ENCODE measurements around the gene LIMCH1.
"Not testable (repeated sequence)": the region's sequence is repeated elsewhere in the genome, so short reads cannot be mapped to it uniquely, and the experiment has no call there.

The LIMCH1 gene, protein sequence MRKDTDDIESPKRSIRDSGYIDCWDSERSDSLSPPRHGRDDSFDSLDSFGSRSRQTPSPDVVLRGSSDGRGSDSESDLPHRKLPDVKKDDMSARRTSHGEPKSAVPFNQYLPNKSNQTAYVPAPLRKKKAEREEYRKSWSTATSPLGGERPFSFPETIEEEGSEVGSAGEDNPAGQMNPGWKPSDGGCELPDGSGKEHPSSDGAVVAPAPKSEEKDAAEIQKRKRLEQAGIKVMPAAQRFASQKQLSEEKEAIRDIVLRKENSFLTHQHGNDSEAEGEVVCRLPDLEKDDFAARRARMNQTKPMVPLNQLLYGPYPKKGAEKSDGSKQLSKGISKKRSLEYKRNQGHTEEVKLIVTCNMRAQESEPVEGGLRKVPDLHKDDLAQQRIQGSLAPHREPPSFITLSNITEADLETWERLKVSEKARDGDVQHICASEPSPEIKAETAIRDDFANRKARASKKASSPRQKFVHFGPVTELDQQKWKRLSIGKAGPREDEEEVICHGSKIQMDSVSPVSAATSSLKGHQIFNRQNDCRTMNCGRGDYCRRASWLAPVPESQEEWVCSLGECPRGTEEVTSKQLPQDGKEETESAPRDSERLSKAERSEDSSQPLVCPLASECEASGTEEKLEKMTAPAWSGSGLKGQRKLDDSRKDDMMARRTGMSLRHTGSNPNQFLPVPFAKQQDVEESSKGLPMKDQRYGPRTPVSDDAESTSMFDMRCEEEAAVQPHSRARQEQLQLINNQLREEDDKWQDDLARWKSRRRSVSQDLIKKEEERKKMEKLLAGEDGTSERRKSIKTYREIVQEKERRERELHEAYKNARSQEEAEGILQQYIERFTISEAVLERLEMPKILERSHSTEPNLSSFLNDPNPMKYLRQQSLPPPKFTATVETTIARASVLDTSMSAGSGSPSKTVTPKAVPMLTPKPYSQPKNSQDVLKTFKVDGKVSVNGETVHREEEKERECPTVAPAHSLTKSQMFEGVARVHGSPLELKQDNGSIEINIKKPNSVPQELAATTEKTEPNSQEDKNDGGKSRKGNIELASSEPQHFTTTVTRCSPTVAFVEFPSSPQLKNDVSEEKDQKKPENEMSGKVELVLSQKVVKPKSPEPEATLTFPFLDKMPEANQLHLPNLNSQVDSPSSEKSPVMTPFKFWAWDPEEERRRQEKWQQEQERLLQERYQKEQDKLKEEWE (N-terminal part only)

DNA sequence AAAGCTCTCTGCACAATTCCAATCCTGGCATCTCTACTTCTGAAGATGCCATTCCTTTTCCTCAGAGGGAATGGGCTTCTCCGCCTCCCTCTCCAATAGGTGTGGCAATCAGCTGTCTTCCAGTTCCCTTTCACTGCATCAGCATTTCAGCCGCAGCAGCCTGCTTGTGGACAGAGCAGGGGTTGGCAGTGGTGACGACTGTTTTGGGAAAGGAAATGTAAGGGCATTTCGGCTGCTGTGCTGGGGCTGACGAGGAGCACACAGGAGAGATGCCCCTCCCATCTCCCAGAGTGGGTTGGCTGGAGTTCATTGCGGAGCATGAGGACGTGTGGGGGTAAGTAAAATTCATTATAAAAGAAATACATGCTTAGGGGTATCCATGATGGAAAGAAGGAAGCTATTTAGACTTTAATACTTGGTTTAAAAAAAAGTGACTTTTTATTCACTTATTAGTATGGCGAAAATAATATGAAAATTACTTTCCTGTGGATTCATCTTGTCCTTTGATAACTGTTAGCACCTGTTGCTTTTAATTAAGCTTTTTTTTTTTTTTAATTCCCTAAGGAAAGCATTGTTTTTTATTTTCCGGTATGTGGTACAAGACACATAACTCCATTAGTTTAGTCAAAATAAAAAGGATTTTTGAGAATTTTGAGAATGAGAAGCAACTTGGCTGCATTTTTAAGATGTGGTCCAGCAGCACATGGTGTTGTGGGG lies at the start of gene LIMCH1:
LIMCH1 (plus strand) TSS at position 141 of the 717 bp plus-strand sequence. CDS start 67,839 bp downstream, outside the sequence.
- DNase-seq (ENCODE audit: low spot score) = no peak

DNA sequence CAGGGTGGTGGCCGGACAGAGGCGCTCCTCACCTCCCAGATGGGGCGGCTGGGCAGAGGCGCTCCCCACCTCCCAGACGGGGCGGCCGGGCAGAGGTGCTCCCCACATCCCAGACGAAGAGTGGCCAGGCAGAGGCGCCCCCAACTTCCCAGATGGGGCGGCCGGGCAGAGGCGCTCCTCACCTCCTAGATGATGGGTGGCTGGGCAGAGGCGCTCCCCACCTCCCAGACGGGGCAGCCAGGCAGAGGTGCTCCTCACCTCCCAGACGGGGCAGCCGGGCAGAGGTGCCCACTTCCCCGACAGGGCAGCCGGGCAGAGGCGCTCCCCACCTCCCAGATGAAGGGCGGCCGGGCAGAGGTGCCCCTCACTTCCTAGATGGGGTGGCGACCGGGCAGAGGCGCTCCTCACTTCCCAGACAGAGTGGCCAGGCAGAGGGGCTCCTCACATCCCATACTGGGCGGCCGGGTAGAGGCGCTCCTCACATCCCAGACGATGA lies 46.8 kb upstream of the LIMCH1 start:
- DNase-seq (ENCODE audit: low spot score) = not testable (repeated sequence)

DNA sequence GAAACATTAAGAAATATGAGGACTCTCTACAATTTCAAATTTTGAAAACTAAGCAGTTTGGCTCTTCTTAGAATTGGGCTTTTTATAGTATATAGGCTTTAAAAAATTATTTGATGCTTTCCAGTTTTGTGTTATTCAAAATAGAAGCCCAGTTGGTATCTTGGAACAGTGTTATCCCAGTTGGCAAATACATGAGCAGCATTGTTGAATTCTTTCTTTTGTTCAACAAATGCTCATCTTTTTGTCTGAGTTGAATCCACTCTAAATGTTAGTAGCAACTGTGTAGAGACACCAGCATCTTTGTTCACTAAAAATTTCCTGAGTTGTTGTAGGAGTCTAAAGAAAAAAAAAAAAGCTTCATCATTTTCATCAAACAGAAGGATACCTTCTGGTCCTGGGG lies 41.0 kb upstream of the LIMCH1 start:
- no peak for DNase-seq (ENCODE audit: low spot score)

DNA sequence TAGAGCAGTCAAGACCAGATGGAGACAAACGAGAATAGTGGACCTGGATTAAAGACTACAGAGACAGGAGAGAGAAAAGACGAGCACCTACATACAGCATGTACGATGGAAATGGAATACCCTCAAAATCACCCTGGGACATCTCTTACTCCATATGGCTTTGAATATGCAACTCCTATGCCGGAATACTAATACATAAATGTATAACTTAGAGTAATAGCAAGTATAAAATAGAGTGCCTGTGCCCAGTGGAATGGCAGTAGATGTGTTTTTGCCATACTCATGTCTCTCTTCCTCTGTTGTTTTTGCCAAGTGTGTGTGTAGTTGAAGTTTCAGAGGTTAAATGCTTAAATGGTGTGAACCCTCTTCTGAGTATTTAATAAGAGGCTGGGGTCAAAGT lies 39.8 kb upstream of the LIMCH1 start:
- DNase-seq (ENCODE audit: low spot score) = no peak

DNA sequence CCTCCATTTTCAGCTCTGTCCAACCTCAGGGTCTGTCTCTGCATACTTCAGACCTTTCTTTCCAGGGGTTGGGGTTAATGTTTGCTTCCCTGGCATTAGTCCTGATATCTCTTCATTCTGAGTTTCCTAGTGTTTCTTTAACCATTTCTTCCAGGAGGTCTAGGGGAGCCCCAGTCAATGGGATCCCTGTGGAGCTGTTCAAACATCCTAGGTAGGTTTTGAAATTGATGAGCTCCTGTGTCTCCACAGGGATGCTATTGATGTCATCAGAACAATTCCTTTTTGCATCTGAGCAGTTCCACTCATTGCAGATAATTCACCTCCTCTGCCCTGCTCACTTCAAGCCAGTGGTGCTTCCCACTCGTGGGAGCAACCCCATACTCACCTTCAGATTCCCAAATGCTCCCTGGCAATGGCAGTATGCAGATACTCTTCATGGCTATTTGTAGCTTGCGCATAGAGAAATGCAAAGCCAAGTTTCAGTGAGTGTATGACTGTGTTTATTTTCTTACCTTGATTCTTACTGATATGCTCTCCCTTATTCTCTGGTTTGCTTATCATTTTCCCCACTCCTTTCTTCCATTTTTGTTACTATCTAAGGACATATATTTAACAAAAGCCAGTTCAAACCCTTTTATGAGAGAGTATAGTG lies 33.7 kb upstream of the LIMCH1 start:
- no peak for DNase-seq (ENCODE audit: low spot score)

DNA sequence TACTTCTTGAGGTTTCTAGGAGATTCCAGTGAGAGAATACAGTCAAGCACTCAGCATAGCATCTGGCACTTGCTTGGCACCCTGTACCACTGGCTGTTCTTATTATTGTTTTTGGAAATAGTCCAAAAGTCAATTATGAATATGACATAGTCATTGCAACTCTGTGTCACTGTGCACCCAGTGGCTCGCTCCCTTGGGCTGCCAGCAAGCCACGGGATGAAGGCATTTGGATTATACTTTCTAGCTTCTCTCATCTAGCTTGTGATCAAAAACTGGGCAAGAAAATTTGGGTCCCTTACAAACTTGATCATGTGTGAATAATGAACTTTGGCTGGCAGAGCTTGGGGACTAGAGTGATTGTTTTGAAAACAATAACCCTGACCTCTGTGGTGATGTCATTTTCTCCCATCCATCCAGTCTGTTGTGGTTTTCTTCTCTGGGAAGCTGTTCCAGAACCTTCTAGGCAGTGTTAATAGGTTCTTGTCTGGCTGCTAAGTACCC lies 32.7 kb upstream of the LIMCH1 start:
- DNase-seq (ENCODE audit: low spot score) = no peak

DNA sequence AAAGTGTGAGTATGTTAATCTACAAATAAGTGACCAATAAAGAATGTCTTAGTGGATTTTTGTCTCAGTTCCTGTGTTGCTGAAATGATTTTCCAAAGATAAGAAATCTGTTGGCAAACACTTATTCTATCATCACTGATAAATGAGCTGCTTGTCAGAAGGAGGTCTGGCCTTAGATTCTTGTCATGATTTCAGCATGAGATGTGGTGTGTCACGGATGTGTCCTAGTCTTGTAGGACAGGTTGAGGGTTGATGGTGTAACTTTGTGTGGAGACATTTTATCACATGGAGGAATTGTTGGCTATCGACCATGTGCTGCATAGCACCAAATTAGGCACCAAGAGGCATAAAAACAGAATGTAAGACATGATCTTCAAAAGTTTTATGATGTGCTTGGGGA lies 31.8 kb upstream of the LIMCH1 start:
- no peak for DNase-seq (ENCODE audit: low spot score)

DNA sequence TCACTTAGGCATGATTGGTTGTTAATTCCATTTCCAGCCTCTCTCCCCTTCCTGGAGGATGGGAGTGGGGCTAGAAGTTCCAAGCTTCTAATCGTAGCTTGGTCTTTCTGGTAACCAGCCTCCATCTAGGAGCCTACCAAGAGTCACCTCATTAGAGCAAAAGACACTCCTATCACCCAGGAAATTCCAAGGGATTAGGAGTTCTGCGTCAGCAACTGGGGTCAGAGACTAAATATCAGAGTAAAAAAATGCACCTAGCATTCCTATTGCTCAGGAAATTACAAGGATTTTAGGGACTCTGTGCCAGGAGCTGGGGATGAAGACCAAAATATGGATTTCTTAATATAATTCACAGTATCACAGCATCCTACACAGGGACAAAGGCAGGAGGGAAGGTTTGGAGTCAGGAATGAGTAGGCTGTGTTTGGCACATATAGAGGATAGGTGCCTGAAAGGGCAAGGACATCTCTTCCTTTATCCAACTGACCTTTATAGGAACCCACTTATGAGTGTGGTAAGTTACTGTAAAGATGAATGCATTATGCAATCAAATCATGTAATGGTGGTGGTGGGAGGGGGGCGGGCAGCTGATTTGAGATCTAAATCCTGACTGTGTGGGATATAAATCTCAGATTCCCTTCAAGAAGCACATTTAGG lies 30.5 kb upstream of the LIMCH1 start:
- no peak for DNase-seq (ENCODE audit: low spot score)

DNA sequence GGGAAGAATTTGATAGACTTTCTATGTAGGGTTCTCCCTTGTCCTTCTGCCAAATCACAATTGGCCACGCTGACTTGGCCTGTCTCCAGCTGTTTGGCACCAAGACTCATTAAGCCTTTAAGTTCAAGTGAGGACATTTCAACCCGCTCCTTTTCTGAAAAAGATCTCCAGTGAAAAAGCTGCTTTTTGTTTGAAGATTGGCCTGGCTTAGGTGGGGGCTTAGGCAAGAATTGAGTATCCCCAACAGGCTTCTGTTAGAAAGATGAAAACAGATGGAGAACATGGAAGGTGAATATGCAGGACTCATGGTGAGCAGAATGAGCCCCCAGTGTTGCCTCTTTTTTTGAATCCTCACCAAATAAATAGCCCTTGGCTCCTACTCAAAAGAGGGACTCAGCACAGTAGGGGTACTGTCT lies 28.5 kb upstream of the LIMCH1 start:
- no peak for DNase-seq (ENCODE audit: low spot score)

DNA sequence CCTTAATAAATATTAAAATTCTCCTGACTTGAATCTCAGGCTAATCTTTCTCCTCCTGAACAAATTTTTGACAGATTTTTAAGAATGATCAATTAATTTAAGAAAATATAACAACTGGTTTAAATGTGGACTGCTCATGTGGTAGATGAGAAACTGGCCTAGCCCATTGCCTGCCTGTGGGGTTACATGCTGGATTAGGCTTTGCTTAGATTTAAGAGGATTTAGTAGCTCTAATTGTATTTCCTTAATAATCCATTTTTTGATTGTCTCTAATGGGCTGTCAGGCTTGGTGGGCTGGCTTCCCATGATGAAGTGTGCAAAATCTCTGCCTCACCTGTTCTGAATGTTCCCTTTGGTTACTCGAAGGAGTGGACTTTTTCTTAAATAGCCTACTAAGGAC lies 27.8 kb upstream of the LIMCH1 start:
- DNase-seq (ENCODE audit: low spot score) = no peak

DNA sequence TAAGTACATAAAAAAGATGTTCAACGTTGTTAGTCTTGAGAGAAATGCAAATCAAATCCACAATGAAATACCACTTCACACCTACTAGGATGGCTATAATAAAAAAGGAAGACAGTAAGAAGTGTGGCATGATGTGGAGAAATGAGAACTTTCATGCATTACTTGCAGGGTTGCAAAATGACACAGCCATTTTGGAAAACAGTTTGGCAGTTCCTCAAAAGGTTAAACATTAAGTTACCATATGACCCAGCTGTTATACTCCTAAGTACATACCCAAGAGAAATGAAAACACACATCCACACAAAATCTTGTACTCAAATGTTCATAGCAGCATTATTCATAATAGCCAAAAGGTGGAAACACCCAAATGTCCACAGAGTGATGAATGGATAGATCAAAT lies 25.8 kb upstream of the LIMCH1 start:
- no peak for DNase-seq (ENCODE audit: low spot score)

DNA sequence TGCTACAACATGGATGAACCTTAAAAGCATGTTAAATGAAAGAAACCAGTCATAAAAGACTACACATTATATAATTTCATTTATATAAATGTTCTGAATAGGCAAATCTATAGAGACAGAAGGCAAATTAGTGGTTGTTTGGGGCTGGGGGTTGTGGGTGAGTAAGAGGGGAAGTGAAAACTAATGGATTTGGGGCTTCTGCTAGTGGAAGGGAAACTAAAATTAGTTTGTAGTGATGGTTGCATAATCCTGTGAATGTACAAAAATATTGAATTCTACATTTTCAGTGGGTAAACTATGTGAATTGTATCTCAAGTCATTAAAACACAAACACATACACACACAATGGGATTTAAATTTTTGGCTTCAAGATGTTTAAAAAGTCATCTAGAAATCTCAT lies 25.4 kb upstream of the LIMCH1 start:
- no peak for DNase-seq (ENCODE audit: low spot score)

DNA sequence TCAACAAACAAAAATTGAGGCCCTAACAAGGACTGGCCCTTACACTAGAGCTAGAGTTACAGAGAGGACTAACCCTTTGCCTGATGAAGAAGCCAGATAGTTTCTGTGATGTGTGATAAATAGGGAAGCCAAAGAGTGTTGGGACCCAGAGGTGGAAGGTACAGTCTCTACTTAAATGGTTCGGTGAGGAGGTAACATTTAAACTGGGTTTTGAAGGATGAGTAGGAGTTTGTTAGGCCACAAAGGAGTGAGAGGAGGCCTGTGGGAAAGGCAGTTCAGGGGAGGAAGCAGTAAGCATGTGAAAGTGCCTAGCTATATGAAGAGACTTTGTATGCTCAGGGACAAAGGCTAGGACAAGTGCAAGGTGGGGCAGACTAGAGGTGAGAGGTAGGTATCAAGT lies 23.8 kb upstream of the LIMCH1 start:
- DNase-seq (ENCODE audit: low spot score) = no peak

DNA sequence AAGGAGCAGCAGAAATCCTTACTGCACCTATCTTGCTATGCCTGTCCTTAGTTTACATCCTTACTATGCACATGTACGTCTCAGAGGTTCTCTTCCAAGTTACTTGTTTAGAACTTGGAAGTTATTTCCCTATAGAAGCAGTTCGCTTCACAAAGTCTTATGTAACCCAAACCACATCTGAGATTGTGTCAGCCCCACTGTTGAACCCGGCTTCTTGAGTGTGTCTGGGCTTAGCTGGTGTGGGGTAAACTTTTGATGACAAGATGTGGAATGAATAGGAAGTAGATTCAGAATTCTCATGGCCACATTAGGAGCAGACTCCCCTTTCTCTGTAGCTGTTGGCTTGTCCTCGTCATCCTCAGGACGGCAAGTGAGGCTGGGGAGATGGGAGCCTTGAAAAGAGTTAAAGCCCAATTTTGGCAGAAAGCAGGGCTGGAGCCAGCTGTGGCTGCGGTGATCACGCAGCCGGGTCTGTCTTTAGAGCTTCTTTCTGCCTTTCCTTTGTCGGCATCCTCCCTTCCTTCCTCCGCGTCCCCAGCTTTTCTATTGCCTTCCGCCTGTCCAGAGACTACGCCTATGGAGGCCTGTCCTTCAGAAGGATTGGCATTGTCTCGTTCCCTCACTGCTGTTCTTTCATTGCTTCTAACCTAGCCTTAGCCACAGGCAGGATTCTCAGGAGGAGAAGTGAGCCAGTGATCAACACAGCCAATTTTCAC lies 23.0 kb upstream of the LIMCH1 start:
- DNase-seq (ENCODE audit: low spot score) = no peak

DNA sequence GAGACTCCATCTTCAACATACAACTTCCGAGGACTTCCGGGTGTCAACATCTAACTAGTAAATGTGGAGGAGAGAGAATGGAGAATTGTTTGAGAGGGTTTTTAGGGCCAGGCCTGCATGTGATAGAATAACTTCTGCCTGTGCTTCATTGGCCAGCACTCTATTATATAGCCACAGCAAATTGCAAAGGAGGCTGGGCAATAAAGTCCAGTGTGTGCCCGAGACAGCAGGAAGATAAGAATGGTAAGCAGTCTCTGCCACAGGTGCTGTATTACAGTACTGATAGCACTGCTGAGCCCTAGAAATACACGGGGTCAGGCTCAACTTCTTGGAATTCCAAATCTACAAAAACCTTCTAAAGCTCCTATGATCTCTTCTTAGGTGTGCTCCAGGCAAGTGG lies 20.8 kb upstream of the LIMCH1 start:
- DNase-seq (ENCODE audit: low spot score) = no peak

DNA sequence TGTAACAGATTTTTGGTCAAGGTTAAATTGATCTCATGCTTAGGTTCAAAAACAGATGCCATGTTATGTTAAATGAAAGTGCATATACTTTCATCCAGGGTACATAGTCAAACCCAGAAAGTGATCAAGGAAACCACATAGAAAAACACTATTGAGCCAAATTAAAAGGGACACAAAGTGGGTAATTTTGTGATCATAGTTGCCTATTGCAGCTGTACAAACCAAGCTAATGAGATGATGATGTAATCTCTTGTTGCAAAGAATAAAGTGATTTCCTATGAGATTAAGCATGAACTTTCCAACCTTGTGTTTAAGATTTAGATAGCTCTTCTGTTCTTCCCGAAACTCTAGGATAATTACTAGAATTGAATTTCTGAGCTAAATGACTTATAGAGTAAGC lies 20.2 kb upstream of the LIMCH1 start:
- no peak for DNase-seq (ENCODE audit: low spot score)

DNA sequence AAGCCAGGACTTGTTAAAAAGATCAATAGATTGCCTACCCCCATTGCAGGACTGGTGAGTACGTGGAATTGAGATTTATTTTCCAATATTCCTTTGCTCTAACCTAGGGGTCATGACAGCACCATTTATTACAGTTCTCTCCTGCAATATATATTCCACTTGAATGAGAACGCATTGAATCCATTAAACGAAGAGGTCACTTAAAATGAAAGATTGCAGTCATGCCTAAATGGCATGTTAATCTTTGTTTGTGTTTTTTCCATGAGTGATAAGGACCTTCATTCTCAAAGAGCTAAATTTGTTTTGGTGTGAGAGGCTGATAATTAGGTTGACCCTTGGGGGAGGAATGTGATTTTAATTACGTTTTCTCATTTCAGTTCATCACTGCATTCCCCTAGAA lies 13.5 kb upstream of the LIMCH1 start:
- no peak for DNase-seq (ENCODE audit: low spot score)

DNA sequence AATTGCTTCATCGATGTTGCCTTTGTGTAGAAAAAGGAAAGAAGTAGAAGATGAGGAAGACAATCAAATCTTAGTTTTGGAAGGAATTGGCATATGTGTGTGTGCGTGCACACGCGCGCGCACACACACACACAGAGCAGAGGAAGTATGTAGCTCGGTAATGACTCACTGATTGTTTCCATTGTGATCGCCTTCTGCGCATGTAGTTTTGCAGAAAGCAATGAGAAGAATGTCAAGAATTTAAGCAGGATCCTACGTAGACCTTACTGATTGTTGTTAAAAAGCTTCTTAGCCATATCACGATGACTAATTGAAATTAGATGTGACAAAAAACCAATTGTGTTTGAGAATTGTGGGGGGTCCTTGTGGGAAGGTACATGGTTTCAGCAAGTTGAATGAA lies 12.8 kb upstream of the LIMCH1 start:
- no peak for DNase-seq (ENCODE audit: low spot score)

DNA sequence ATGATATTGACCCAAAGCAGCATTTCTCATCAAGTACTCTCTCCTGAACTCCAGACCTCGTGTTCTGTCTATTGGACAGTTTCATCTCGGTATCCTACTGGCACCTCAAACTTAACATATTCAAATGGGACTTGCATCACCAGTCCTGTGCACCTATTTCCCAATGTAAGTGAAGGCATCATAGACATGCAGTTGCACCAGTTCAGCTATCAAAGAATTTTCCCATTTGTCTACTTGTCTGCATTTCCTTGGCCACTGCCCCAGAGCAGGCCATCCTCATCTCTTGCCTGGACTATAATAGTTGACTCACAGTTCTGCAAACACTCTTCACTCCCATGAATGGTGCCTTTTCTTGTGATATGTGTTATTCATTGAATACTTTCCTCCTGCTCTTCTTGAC lies 11.3 kb upstream of the LIMCH1 start:
- DNase-seq (ENCODE audit: low spot score) = no peak
